Sigmoid colon (tissue), 7 donors: ENCODE results near the gene EGLN3. TPM values are rescaled to one million over a fixed set of nuclear protein-coding genes. Genes with fewer than 3 reads are reported as not detected.

Experiments
- DNase-seq: peaks from one replicate; pipeline ENCODE4 v3.0.0-alpha.2; 2019
- H3K27ac ChIP-seq, 4 donors: fragments of 200-600 bp; sonication (generic); one replicate each; pipeline ENCODE4 v1.5.1; 2016 to 2019; ENCODE audit warnings: mild to moderate bottlenecking in 1 of 4
- H3K27me3 ChIP-seq, 3 donors: fragments of 200-600 bp; sonication (generic); one replicate each; pipeline ENCODE4 v1.5.1; 2019; ENCODE audit warnings: mild to moderate bottlenecking in 1 of 3
- H3K36me3 ChIP-seq, 4 donors: fragments of 200-600 bp; sonication (generic); one replicate each; pipeline ENCODE4 v1.5.1; 2016 to 2019
- H3K4me1 ChIP-seq, 4 donors: fragments of 200-600 bp; sonication (generic); one replicate each; pipeline ENCODE4 v1.5.1; 2017 to 2019
- H3K4me3 ChIP-seq, 4 donors: fragments of 200-600 bp; sonication (generic); one replicate each; pipeline ENCODE4 v1.5.1; 2017 to 2019; ENCODE audit warnings: mild to moderate bottlenecking in 2 of 4, moderate library complexity in 1 of 4
- H3K9me3 ChIP-seq, 4 donors: fragments of 200-600 bp in 3 of 4; sonication (generic) in 3 of 4; one replicate each; pipeline versions ENCODE4 v1.5.1 to v1.6.1; 2013 to 2019
- EP300 ChIP-seq, 4 donors: sonication (generic); formaldehyde crosslinking; IDR thresholded peaks; one replicate each; pipeline ENCODE4 v1.6.1; 2017; ENCODE audit warnings: antibody characterized with exemption in 4 of 4
- POLR2A ChIP-seq, 2 donors: fragments of 450-650 bp; IDR thresholded peaks; one replicate each; pipeline ENCODE4 v1.6.1; 2016; ENCODE audit warnings: antibody characterized with exemption in 2 of 2, mild to moderate bottlenecking in 2 of 2, moderate library complexity in 2 of 2
- POLR2AphosphoS5 ChIP-seq, 4 donors: sonication (generic); formaldehyde crosslinking; IDR thresholded peaks; one replicate each; pipeline ENCODE4 v1.6.1; 2017; ENCODE audit warnings: antibody characterized with exemption in 4 of 4
- WGBS, 2 donors: extraction: QIAGEN DNeasy Blood & Tissue Kit; methylation state at CpG; one replicate each; pipeline ENCODE4 v1.1.7; 2013; 5-methylcytosine and 5-hydroxymethylcytosine counted together
- intact Hi-C: fragments of 100-400 bp; cut with DNase I; formaldehyde crosslinking; loops from one replicate; pipeline ENCODE4 v1.15.1; 2023
- polyA plus RNA-seq, 3 donors: library from polyadenylated mRNA; stranded (reverse); fragments of 200-250 nt; gene quantifications; one replicate each; pipeline ENCODE4 v1.2.3, GENCODE V29; 2013
- total RNA-seq, 4 donors: library from RNA; depleted of rRNA; stranded (reverse); fragments of >200 nt; gene quantifications; one replicate each; pipeline ENCODE4 v1.1.0, GENCODE V29; 2016
- TF ChIP-seq, protein P1 (sequence below), 4 experiments: fragments of 450-650 bp in 3 of 4; fragments of 200-600 bp in 1 of 4; IDR thresholded peaks; one replicate each; pipeline ENCODE4 v1.5.1; 2016 to 2019; ENCODE audit warnings: antibody characterized with exemption in 4 of 4, mild to moderate bottlenecking in 3 of 4, moderate library complexity in 2 of 4
- donor health status: healthy with polysubstance abuse.
- donor health status: Bipolar disorder and iron deficiency.
- donor health status: healthy.

Gene EGLN3
- total and polyA plus RNA-seq, 7 donors, result 13.0 to 69.1 (median 18.5) TPM

GRCh38 chr14:33901426-33902155 is 49.3 kb downstream of the EGLN3 start:
- TF ChIP-seq, protein P1, sequence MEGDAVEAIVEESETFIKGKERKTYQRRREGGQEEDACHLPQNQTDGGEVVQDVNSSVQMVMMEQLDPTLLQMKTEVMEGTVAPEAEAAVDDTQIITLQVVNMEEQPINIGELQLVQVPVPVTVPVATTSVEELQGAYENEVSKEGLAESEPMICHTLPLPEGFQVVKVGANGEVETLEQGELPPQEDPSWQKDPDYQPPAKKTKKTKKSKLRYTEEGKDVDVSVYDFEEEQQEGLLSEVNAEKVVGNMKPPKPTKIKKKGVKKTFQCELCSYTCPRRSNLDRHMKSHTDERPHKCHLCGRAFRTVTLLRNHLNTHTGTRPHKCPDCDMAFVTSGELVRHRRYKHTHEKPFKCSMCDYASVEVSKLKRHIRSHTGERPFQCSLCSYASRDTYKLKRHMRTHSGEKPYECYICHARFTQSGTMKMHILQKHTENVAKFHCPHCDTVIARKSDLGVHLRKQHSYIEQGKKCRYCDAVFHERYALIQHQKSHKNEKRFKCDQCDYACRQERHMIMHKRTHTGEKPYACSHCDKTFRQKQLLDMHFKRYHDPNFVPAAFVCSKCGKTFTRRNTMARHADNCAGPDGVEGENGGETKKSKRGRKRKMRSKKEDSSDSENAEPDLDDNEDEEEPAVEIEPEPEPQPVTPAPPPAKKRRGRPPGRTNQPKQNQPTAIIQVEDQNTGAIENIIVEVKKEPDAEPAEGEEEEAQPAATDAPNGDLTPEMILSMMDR (IDR thresholded peaks at IDR 0.05), result no peak
- no peak for TF ChIP-seq POLR2A (IDR thresholded peaks at IDR 0.05)
- no peak for TF ChIP-seq POLR2AphosphoS5 (IDR thresholded peaks at IDR 0.05)
- H3K4me1 ChIP-seq, result peaks cover 0 to 6% (median 0%) of the 10 kb centered on the region in 4 donors
- no peak overlapping the region for H3K4me3 ChIP-seq
- DNase-seq, result no peak
- intact Hi-C loops, result no loop called here
- no peaks in the 10 kb centered on the region for H3K9me3 ChIP-seq
- H3K27ac ChIP-seq, result no peak overlapping the region
- H3K36me3 ChIP-seq, result no peaks in the 10 kb centered on the region
- no peaks in the 10 kb centered on the region for H3K27me3 ChIP-seq

GRCh38 chr14:33900706-33901105 is 50.2 kb downstream of the EGLN3 start:
- DNase-seq, result no peak
- 83 to 89% methylated on average over 4 of the region's 4 CpGs for WGBS, 2 donors
- H3K4me3 ChIP-seq, result no peak overlapping the region
- intact Hi-C loops, result no loop called here
- H3K36me3 ChIP-seq, result no peaks in the 10 kb centered on the region
- no peaks in the 10 kb centered on the region for H3K27me3 ChIP-seq
- no peak overlapping the region for H3K27ac ChIP-seq
- H3K9me3 ChIP-seq, result no peaks in the 10 kb centered on the region
- TF ChIP-seq POLR2AphosphoS5 (IDR thresholded peaks at IDR 0.05) (no peak), EP300 (IDR thresholded peaks at IDR 0.05) (no peak), POLR2A (IDR thresholded peaks at IDR 0.05) (no peak)
- TF ChIP-seq, protein P1 (IDR thresholded peaks at IDR 0.05), result no peak
- H3K4me1 ChIP-seq, result peaks cover 0 to 6% (median 0%) of the 10 kb centered on the region in 4 donors

GRCh38 chr14:33899723-33900341 is 51.0 kb downstream of the EGLN3 start:
- 42 to 77% methylated on average over 3 of the region's 3 CpGs for WGBS, 2 donors
- no peaks in the 10 kb centered on the region for H3K9me3 ChIP-seq
- H3K27ac ChIP-seq, result no peak overlapping the region
- H3K4me3 ChIP-seq, result no peak overlapping the region
- H3K27me3 ChIP-seq, result no peaks in the 10 kb centered on the region
- TF ChIP-seq POLR2A (IDR thresholded peaks at IDR 0.05) (no peak), EP300 (IDR thresholded peaks at IDR 0.05) (no peak), POLR2AphosphoS5 (IDR thresholded peaks at IDR 0.05) (no peak)
- TF ChIP-seq, protein P1 (IDR thresholded peaks at IDR 0.05), result no peak
- intact Hi-C loops, result no loop called here
- H3K36me3 ChIP-seq, result no peaks in the 10 kb centered on the region
- H3K4me1 ChIP-seq, result peaks cover 0 to 6% (median 0%) of the 10 kb centered on the region in 4 donors
- no peak for DNase-seq

- DNase-seq, result no peak
- H3K9me3 ChIP-seq, result no peaks in the 10 kb centered on the region
- 32 to 58% methylated on average over 3 of the region's 3 CpGs for WGBS, 2 donors
- H3K27ac ChIP-seq, result peak overlapping the region in 3 of 4 donors; percentile 18 to 57 (median 55)
- no peaks in the 10 kb centered on the region for H3K36me3 ChIP-seq
- no peak overlapping the region for H3K4me3 ChIP-seq
- H3K4me1 ChIP-seq, result peaks cover 0 to 6% (median 0%) of the 10 kb centered on the region in 4 donors
- TF ChIP-seq POLR2AphosphoS5 (IDR thresholded peaks at IDR 0.05), result peak in 3 of 4 donors; percentile 14 to 73 (median 72)
- TF ChIP-seq, protein P1 (IDR thresholded peaks at IDR 0.05), result no peak
- H3K27me3 ChIP-seq, result no peaks in the 10 kb centered on the region
- intact Hi-C loops, result no loop called here
These were observed 52.9 kb downstream of the EGLN3 start for GRCh38 chr14:33897878-33898535.
